HG03103 (cell line): ENCODE results near the gene SRL.
A peak's percentile ranks its signal among the peaks of the same experiment; 100 is the strongest.
"Not testable (repeated sequence)": the region's sequence is repeated elsewhere in the genome, so short reads cannot be mapped to it uniquely, and the experiment has no call there.

Experiments used
- ATAC-seq: cut with Tn5 transposase; IDR thresholded peaks from one replicate; pipeline ENCODE4 v1.9.1; 2021; ENCODE audit warnings: low read depth; ENCODE audit not compliant: unreplicated experiment

Gene SRL

DNA sequence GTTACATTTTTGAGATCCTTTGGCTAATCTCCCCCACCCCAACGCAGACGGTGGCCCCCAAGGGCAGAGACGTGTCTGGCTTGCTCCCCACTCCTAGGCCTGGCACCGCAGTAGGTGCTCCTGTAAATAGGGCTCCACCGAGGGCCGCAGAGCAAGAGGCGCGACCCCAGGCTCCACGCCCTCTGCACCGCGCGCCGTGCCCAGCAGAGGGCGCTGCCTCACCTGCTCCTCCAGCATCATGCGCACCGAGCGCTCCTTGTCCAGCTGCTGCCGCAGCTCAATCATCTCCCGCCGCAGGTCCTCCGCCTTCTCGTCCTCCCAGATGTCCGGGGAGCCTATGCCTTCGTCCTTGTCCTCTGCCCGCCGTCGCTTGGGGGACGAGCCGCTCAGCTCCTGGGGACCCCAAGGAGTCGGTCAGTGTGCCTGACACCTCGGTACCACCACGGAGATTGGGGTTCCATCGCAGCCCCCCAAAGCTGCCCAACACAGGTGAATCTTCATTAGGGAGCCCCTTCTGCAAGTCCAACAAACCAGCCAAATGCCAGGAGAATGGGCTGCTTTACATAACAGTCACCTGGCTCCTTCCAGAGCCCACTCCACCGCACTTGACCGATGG is 19.8 kb upstream of the SRL start:
- no peak for ATAC-seq

DNA sequence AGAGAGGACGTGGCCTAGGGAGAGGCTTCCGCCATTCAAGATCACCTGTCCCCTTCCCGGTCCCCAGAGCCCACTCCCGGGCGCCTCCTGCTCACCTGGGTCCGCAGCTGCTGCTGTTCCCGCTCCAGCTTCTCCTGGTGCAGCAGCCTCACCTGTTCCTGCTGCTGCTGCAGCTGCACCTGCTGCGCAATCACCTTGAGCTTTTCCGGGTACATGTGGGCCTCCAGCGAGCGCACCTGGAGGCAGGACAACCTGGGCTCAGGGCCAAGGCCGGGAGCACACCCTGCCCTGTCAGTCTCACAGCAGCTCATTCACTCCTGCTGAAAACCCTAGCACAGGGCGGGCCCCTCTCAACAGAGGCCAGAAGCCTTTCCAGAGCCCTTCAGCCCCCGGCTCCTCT is 18.5 kb upstream of the SRL start:
- no peak for ATAC-seq

DNA sequence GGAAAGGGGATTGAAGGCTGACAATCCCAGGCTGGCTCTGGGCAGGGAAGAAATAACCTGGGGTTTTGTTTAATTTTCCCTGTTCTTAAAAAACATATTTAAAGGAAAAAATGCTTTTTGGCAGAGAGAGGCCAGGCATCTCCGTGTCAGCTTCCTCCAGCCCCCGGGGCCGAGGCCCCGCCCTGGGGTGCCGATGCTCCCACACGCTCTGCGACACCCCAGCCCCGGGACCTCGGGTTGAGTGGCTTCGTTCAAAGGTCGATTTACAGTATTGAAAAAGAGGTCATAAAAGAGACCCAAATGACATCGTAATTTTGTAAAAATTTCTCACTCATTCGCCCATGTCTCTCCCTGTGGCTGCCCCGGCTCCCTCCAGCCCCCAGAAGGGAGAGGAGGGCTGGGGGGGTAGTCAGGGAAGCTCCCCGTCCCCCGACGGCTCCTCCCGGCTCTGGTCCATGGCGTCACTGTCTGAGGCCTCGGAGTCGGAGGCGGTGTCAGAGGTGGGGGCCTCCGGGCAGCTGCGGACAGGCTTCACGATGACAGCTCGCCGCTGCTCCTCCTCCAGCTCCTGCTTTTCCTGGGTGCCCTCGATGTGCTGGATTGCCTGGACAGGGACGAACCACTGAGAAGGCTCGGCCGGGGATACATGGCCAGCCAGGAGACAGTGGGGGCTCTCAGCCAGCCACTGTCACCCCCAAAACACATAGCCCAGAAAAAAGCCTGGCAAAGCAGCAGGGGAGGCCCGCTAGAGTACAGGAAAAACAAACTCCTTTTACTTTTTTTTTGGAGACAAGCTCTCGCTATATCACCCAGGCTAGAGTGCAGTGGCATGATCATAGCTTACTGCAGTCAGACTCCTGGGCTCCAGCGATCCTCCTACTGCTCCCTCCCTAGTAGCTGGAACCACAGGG is 16.0 kb upstream of the SRL start:
- ATAC-seq, result no peak

DNA sequence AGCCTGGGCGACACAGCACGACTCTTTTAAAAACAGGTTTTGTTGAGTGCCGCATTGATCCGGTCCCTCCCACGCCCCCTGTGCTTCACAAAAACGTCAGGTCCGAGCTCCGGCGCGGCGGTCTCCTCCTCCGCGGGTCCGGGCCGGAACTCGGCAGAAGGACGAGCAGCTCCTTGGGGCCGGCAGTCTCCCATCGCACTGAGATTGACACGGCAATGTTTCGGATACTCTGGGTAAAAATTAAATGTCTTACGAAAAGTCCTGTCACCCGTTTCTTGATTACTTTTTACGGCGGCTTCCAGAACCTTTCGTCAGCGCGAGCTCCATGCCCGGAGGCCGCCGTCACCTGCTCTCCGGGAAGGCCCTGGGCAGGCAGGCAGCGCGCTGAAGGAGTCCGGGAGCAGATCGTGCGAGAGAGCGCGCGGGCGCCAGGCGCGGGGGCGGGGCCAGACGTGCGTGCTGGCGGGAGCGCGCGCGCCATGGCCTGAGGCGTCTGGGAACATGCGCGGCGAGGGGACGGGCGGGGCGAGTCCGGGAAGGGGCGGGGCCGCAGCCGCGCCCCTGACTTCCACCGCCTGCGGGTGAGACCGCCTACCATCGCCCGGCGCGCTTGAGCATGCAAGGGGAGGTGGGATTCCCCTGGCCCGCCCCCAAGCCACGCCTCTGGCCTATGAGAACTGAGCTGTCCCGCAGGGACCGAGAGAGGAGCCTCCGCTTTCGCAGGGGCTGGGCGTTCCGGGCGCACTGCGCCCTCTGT is 11.7 kb upstream of the SRL start:
- ATAC-seq, result peak; percentile 88

DNA sequence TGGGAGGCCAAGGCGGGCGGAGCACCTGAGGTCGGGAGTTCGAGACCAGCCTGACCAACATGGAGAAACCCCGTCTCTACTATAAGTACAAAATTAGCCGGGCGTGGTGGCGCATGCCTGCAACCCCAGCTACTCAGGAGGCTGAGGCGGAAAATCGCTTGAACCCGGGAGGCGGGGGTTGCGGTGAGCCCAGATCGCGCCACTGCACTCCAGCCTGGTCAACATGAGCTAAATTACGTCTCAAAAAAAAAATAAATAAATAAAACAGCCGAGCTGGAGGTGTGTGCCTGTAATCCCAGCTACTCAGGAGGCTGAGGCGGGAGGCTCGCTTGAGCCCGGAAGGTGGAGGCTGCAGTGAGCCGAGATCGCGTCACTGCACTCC is 11.1 kb upstream of the SRL start:
- ATAC-seq, result not testable (repeated sequence)

DNA sequence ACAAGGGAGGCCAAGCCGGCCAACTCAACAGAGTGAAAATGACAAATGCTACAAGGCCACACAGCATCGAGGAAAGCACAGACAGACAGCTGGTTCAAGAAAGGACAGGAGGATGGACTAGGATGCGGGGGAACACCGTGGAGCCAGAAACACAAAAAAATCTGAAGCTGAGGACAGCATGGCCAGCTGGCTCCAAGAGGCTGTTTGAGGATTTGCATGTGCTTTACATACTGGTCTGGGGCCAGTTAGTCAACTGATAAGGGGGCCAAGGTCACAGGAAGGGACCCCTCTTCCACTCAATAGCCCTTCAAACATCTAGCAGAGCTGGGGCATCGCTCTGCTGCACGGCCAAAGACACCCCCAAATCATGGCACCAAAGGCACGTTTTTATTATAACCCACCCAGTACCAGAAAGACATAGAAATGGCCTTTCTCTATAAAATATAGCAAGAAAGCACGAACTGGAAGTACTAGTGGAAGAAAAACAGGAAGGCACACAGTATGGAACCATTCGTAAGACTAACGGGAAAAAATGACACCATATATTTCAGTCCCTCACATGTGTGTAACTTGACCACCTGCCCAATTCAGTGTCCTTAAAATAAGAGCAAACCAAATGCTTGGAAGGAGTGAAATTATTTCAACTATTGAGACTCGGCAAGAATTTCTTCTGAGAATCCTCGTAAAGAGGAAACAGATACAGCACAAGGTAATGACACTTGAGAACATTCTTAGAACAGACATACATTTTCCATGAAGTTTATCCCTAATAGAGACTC is 7.8 kb upstream of the SRL start:
- no peak for ATAC-seq

DNA sequence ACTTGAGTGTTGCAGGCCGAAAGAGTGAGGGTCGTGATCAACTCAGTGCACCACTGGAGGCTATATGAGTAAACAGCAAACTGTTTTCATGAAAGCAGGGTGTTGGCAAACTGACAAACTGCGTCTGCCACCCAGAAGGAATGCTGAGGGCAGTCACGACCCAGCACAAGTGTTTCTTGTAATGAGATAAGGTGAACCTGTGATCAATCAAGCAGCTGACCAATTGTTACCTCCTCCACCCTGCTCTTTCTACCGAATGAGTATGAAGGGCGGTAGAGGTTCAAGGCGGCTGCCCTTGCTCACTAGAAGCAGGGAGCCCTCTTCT is 5.5 kb upstream of the SRL start:
- no peak for ATAC-seq

DNA sequence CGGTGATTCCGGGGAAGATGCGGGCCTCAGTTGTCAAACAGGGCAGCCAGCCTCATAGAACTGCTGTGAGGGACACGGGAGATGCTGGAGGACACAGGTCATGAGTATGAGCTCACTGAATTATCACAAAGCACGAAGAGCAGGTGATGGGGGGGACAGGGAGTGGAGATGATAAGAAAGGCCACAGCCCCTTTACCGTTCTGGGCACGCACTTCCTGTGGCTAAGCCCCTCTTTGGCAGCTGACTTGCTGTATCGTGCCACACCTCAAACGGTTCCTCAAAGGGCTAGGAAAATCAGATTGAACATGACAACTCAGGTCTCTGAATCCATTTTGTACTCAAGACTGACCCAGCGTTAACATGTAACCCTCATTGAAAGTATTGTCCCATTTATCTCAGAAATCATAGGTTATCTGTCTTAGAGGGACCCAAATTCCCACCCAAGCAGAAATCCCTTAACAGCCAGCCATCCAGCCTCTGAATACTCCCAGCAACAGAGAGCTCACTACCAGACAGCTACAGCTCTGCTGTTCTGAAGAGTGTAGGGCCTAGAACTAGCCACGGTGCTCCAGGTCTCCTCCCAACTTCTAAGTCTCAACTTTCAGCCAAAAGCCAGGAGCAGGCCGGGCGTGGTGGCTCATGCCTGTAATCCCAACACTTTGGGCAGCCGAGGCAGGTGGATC is 5.0 kb upstream of the SRL start:
- no peak for ATAC-seq

DNA sequence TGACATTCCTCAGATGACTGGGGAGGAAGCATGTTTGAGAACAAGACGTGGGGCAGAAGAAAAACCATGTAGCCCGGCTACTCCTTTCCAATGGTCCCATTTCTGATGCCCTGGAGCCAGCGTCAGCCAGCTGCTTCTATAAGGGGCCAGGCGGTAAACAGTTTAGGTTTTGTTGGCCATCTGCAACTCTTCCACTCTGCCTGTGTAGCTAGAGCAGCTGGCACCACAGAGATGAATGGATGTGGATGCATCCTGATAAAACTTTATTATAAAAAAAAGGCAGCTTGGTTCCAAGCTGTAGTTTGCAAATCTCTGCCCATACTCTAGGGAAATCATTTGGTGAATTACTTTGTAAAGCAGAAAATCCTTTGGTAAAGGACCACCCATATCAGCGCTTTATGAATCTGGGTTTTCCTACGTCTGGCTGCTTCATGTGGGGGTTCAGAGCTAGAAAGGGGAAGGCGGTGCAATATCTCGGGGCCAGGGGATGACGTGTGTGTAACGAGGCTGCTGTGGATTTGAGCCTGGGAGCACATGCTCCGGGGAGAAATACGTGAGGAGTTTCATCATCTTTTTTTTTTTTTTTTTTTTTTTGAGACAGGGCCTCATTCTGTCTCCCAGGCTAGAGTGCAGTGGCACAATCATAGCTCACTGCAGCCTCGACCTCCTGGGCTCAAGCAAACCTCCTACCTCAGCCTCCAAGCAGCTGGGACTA is 3.4 kb upstream of the SRL start:
- no peak for ATAC-seq

DNA sequence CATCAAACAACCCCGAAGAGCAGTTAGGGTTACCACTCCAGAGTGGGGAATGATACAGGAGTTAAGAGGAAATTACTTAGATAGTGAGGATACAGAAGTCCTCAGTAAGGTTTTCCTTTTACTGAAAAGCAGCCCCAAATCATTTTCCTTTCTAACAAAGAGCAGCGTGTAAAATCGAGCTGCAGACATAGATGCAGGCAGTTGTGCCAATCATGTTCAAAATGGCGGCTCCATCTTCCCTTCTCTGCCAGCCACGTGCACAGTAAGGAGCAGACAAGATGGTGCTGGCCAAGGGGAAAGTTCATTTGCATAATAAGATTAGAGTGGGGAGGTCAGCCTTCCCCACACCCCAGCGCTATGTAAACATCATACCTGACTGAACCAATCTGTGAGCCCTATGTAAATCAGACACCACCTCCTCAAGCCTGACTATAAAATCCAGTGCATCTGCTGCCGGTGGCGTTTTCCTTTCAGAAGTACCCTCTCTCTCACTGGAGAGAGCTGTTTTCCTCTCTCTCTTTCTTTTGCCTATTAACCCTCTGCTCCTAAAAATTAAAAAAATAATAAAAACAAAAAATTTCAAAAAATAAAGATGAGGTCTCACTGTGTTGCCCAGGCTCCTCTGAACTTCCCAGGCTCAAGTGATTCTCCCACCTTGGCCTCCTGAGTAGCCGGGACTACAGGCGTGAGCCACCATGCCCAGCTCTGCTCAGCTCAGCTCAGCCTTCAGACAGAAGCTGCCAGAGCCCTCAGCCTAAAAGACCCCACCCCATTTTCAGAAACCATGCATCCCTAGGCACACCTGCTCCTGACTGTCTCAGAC is 2.6 kb upstream of the SRL start:
- no peak for ATAC-seq

DNA sequence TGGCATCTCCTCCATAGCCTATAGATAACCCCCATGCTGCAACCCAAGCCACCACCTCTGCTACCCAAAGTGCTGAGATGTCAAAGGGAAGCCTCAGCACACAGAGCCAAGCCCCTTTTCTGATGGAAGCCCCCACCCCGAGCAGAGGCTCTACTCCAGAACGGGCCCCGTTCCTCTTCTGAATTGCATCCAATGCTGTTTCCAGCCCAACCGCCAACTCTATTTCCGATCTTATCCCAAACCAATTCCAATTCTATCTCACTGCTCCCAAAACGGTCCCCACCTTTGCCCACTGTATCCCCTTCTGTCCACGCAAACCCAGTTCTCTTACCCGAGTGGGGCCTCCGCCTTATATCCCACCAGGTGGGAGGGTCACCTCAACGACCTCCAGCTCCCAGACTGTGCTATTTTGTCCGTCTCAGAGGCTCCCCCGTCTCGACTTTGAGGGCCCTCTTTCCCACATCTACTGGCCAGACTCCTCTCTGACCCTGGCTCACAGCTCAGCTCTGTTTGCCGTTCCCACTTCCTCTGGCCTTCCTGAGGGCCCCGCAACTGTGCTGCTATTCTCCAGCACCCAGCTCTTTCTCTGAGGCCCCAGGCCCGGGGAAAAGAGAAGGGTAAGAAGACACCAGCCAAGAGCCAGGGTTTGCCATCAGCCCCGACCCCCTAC is 487 bp downstream of the SRL start:
- no peak for ATAC-seq

DNA sequence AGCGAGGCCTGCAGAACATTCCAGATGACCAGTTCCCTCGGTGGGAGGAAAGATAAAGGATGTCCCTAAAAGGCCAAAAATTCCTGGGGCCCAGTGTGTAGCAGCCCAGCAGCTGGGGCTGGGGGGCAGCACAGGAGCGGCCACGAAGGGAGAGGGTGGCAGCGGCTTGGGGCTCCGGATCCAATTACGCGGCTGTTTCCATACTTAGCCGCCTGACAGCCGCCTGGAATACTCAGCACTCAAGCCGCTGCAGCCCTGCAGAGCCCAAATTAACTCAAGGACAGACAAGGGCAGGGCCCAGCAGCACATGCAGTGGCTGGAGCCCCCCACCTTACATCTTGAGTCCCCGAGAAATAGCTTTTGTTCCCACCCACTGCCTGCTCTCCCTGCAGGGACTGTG is 1.3 kb downstream of the SRL start:
- no peak for ATAC-seq

DNA sequence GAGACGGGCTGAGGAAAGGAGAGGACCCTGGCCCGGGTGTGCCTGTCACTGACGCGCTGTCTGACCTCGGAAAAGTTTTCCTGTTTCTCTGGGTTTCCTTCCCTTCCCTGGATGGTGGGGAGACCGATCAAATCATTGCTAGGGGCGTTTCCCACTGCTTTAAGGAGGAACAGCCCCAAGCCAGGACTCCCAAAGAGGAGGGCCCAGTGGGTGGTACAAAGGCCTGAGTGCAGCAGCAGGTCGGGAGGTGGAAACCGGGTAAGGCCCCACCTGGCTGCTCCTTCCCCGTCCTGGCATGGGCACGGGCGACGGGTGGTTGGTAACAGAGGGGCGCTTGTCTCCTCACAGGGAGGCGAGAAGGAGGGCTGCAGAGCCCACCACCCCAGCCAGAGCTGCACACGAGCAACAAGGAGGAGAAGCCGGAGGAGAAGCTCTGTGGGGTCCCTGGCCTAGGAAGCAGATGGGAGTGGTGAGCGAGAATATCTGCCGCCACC is 2.2 kb downstream of the SRL start:
- ATAC-seq, result no peak

DNA sequence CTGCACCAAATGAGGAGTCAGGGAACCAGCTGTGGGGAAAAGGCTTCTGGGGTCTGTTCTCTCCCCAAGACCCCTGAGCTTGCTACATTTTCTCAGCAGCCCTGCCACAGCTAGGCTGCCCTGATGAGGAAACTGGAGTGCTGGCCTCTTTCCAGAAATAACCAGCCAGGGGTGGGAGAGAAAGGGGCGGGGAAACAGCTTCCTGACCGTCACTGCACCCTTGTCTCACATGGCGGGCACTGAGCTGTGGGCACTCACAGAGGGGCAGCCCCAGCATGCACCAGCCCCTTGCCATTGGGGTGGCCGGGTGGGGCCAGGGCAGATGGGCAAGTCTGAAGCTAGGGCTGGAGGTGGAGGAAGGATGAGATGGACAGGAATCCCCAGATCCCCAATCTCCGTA is 2.9 kb downstream of the SRL start:
- ATAC-seq, result no peak

DNA sequence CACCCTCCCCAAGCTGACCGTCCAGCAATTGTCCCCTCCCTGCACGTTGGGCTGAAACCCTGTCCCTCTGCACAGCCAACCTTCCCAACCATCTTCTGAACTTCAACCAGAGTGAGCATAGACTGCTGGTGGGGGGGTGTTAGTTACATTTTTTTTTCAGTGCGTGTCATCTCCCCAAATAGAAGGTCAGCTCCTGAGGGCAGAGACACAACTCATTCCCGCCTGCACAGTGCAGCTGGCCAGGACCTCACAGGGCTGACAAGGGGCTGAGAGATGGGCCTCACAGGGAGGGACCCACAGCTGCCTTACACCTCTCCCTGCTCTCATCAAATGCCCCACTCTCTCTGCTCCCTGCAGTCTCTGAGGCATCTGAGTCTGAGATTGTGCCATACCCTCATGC is 8.4 kb downstream of the SRL start:
- ATAC-seq, result no peak

DNA sequence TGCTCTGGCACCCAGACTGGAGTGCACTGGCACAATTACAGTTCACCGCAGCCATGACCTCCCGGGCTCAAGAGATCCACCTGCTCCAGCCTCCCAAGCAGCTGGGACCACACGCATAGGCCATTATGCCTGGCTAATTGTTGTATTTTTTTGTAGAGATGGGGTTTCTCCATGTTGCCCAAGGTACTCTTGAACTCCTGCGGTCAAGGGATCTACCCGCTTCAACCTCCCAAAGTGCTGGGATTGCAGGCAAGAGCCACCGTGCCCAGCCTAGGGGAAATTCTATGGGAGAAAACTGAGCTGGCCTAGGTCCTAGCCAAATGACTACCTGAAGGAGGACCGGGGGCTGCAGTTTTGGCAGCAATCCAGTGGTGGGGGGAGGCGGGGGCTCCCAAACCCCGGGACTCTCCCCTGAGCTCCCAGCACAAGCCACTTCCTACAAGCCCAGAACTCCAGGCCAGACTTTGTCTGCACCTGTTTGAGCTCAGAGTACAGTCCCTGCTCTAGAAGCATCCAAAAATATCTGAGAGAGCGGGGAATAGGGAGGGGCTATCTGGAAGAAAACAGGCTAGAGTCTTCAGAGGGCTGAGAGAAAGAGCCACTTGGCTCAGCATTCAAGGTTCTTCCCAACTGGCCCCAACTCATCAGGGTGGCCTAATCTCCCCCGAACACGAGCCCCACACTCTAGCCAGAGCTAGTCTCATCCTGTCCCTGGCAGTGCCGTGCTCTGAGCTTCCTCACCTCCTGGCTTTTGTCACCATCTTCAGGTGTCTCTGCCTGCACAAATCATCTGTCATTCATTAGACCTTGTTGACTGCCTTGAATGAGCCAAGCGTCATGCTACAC is 9.1 kb downstream of the SRL start:
- no peak for ATAC-seq

DNA sequence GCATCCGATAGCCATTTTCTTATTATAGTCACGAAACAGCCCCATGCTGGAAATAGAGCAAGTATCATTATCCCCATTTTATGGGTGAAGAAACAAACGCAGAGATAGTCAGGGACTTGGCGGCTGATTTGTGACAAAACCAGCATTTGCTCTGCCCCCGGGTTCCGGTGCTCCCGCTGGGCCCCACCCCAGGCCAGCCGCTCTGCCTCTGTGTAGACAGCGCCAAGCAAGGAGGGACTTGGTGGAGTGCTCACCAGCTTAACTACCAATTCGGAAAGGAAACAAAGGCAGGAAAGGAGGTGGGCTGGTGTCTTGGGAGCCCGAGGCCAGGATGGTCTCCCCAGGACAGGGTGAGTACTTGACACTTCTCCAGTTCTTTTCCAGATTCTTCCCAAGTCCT is 10.0 kb downstream of the SRL start:
- no peak for ATAC-seq
